ENCODE results near the gene ZNF487. TPM values are rescaled to one million over a fixed set of nuclear protein-coding genes. Genes with fewer than 3 reads are reported as not detected.

The ZNF487 gene
- total and polyA plus RNA-seq, 2 of the 4 experiments (the other 2 are of a cell fraction): 1.7 to 2.7 TPM

DNA sequence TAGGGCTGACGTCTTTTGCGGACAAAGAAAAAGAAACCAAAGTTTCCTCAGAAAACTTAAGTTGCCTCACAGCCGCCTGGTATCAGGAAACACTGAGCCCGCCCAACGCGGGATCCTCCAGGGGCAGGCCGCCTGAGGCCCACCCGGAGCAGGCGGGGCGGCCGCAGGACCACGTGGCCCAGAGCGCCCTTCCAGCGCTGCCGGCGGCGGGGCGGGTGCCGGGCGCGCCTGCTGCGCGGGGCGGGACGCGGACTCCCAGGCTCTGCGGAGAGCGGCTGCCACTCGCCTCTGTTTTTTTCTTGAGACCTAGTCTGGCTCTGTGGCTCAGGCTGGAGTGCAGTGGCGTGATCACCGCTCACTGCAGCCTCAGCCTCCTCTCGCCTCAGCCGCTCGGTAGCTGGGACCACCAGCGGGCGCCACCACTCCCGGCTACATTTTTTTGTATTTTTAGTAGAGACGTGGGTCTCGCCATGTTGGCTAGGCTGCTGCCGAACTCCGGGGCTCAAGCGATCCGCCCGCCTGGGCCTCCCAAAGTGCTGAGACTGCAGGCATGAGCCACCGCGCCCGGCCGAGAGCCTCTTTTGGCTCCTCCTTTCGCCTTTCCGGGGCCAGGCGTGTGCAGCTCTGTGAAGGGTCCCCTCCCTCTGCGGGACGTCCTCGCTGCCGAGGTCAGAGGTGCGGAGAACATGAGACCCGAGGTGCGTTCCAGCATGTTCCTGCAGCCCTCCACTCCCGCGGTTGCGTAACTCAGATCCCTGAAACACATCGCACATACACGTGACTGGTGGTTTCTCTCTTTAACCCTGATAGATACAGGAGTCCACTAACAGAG is 16.3 kb upstream of the ZNF487 start:
- in situ Hi-C loops (cut with MboI; ENCODE audit: low sequenced_read_pairs): loop anchor here (25.0 kb wide), 1 partner anchor 1567 kb away; the partner anchor contains the start of gene DEPP1
- CTCF ChIA-PET: interaction anchor here (0.6 kb wide), 1 partner anchor 12 kb away, joined by 3 read pairs; no protein-coding TSS in a partner anchor
- TF ChIP-seq NFE2L2 (IDR thresholded peaks at IDR 0.05; ENCODE audit: low read depth, low read length) (no peak), MXI1 (IDR thresholded peaks at IDR 0.05; ENCODE audit: borderline replicate concordance, low read depth, low read length) (peak; percentile 89; the same call in 1 of the 2 replicates), CEBPB (IDR thresholded peaks at IDR 0.05; ENCODE audit: low read depth, low read length) (peak; percentile 97), RAD21 (IDR thresholded peaks at IDR 0.05; ENCODE audit: low read length) (no peak), SMC3 (IDR thresholded peaks at IDR 0.05; ENCODE audit: low read depth, low read length) (peak; percentile 1; the same call in 1 of the 2 replicates), MAZ (IDR thresholded peaks at IDR 0.05; ENCODE audit: borderline replicate concordance, low read depth, low read length) (peak; percentile 73; the same call in 1 of the 2 replicates), BHLHE40 (IDR thresholded peaks at IDR 0.05; ENCODE audit: low read depth, low read length) (peak; percentile 70), MAFK (IDR thresholded peaks at IDR 0.05; ENCODE audit: low read depth, low read length) (no peak), POLR2A (IDR thresholded peaks at IDR 0.05; ENCODE audit: low read depth, low read length) (peak; percentile 50; the same call in 1 of the 2 replicates), RFX5 (IDR thresholded peaks at IDR 0.05; ENCODE audit: low read depth, low read length) (no peak)
- TF ChIP-seq, protein P1, sequence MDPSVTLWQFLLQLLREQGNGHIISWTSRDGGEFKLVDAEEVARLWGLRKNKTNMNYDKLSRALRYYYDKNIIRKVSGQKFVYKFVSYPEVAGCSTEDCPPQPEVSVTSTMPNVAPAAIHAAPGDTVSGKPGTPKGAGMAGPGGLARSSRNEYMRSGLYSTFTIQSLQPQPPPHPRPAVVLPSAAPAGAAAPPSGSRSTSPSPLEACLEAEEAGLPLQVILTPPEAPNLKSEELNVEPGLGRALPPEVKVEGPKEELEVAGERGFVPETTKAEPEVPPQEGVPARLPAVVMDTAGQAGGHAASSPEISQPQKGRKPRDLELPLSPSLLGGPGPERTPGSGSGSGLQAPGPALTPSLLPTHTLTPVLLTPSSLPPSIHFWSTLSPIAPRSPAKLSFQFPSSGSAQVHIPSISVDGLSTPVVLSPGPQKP (IDR thresholded peaks at IDR 0.05; ENCODE audit: borderline replicate concordance, low read depth, low read length): no peak
- TF ChIP-seq, protein P2, sequence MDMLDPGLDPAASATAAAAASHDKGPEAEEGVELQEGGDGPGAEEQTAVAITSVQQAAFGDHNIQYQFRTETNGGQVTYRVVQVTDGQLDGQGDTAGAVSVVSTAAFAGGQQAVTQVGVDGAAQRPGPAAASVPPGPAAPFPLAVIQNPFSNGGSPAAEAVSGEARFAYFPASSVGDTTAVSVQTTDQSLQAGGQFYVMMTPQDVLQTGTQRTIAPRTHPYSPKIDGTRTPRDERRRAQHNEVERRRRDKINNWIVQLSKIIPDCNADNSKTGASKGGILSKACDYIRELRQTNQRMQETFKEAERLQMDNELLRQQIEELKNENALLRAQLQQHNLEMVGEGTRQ (IDR thresholded peaks at IDR 0.05; ENCODE audit: low read depth, low read length): peak; percentile 91
- TF ChIP-seq, protein P3, sequence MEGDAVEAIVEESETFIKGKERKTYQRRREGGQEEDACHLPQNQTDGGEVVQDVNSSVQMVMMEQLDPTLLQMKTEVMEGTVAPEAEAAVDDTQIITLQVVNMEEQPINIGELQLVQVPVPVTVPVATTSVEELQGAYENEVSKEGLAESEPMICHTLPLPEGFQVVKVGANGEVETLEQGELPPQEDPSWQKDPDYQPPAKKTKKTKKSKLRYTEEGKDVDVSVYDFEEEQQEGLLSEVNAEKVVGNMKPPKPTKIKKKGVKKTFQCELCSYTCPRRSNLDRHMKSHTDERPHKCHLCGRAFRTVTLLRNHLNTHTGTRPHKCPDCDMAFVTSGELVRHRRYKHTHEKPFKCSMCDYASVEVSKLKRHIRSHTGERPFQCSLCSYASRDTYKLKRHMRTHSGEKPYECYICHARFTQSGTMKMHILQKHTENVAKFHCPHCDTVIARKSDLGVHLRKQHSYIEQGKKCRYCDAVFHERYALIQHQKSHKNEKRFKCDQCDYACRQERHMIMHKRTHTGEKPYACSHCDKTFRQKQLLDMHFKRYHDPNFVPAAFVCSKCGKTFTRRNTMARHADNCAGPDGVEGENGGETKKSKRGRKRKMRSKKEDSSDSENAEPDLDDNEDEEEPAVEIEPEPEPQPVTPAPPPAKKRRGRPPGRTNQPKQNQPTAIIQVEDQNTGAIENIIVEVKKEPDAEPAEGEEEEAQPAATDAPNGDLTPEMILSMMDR (conservative IDR thresholded peaks at IDR 0.05; ENCODE audit: low read depth, low read length): peak; percentile 26; the same call in 1 of the 2 replicates

More for the DNA sequence above, 16.3 kb upstream of the ZNF487 start:
- H4K20me1 ChIP-seq (ENCODE audit: insufficient read depth, low read length): no peaks in the 10 kb centered on the region
- peak overlapping the region; percentile 64; the same call in 1 of the 2 replicates for H2BK20ac ChIP-seq (ENCODE audit: low read depth, low read length)
- peak overlapping the region; percentile 100 for H3K14ac ChIP-seq (replicated peaks; ENCODE audit: low read depth, low read length)
- H3K79me1 ChIP-seq (ENCODE audit: low read depth in 1 of 2, low read length in 2 of 2): no peaks in the 10 kb centered on the region
- H3K9ac ChIP-seq (ENCODE audit: low read depth, low read length): peak overlapping the region; percentile 85
- H2BK15ac ChIP-seq (ENCODE audit: low read depth, low read length): peak overlapping the region; percentile 87; the same call in 1 of the 3 replicates
- peak overlapping the region; percentile 96 for H3K23ac ChIP-seq (ENCODE audit: low read depth, low read length)
- peak overlapping the region; percentile 98 for H3K4ac ChIP-seq (ENCODE audit: low read depth, low read length)
- H3K36me3 ChIP-seq (ENCODE audit: control insufficient read depth, insufficient read depth, low read length): no peaks in the 10 kb centered on the region
- BruUV-seq (replicated peaks): no TSS peak
- peak overlapping the region; percentile 94 for H2AK5ac ChIP-seq (ENCODE audit: low read depth, low read length)
- POLR2A ChIA-PET (ENCODE audit: unreplicated experiment): no interaction called here
- 0 out of 2 replicates have a peak, but pooled peaks cover 2% of the 10 kb centered on the region for H3K4me1 ChIP-seq (ENCODE audit: control insufficient read depth, insufficient read depth, low read length)
- peak overlapping the region; percentile 89 for H2AFZ ChIP-seq (replicated peaks; ENCODE audit: low read length, poor library complexity)
- no peaks in the 10 kb centered on the region for H3K9me1 ChIP-seq (ENCODE audit: insufficient read depth, low read length)
- peak overlapping the region; percentile 94 for H4K91ac ChIP-seq (ENCODE audit: insufficient read depth, low read depth, low read length)
- H3K27ac ChIP-seq (ENCODE audit: insufficient read depth, low read length): peak overlapping the region; percentile 97
- H2AK9ac ChIP-seq (replicated peaks; ENCODE audit: low read depth, low read length, poor library complexity): peak overlapping the region; percentile 96
- dilution Hi-C loops (cut with HindIII; ENCODE audit: low sequenced_read_pairs, unreplicated experiment) (no loop called here), intact Hi-C loops (cut with micrococcal nuclease) (loop anchor here (1.0 kb wide), 1 partner anchor 16 kb away; no protein-coding TSS in a partner anchor)
- H3K18ac ChIP-seq (ENCODE audit: low read depth, low read length): peak overlapping the region; percentile 89
- DNase-seq (peak; percentile 78), ATAC-seq (ENCODE audit: low read depth) (peak; percentile 98)
- H3K56ac ChIP-seq (ENCODE audit: extremely low read depth, insufficient read depth, low read length): peak overlapping the region; percentile 84
- peak overlapping the region; percentile 95 for H2BK120ac ChIP-seq (ENCODE audit: low read depth, low read length)
- peak overlapping the region; percentile 83 for H2BK5ac ChIP-seq (ENCODE audit: low read depth, low read length, poor library complexity, severe bottlenecking)
- peak overlapping the region; percentile 77 for H3K4me2 ChIP-seq (ENCODE audit: low read depth, low read length)
- no peaks in the 10 kb centered on the region for H3K9me3 ChIP-seq (ENCODE audit: control insufficient read depth, insufficient read depth, low read length)
- H4K8ac ChIP-seq (ENCODE audit: low read depth in 2 of 2, low read length in 2 of 2): peak overlapping the region; percentile 98 to 100
- peak overlapping the region; percentile 97 for H4K5ac ChIP-seq (ENCODE audit: low read depth, low read length)
- H3K27me3 ChIP-seq (ENCODE audit: control insufficient read depth, insufficient read depth, low read length): no peaks in the 10 kb centered on the region
- peak overlapping the region; percentile 46 for H3K4me3 ChIP-seq (ENCODE audit: insufficient read depth, low read depth, low read length)
- WGBS, 2 experiments (ENCODE audit: extremely low coverage in 2 of 2, insufficient read length in 1 of 2): 2% methylated on average over 40 of the region's 63 CpGs; no CpG with 5 or more reads in 1 of the 2 experiments

Measured in IMR-90 (cell line).